HG03442 (cell line): ENCODE results near the gene GP5.

Source experiments
- ATAC-seq: cut with Tn5 transposase; IDR thresholded peaks from one replicate; pipeline ENCODE4 v1.9.1; 2021; ENCODE audit warnings: mild to moderate bottlenecking, moderate library complexity; ENCODE audit not compliant: unreplicated experiment

Gene GP5

GRCh38 chr3:194352667-194353246, 46.3 kb downstream of the GP5 start:
- no peak for ATAC-seq

DNA sequence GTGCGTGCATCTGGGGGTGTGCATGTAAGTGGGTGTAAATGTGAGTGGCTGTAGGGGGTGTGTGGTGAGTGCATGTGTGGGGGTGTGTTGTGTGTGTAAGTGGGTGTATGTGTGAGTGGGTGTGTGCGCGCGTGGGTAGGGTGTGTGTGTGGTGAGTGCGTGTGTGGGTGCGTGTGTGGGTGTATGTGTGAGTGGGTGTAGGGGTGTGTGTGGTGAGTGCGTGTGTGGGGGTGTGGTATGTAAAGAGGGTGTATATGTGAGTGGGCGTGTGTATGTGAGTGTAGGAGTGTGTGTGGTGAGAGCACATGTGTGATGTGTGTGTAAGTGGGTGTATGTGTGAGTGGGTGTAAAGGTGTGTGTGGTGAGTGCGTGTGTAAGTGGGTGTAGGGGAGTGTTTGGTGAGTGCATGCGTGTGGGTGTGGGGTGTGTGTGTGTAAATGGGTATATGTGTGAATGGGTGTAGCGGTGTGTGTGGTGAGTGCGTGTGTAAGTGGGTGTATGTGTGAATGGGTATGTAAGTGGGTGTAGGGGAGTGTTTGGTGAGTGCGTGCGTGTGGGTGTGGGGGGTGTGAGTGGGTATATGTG, 47.0 kb downstream of the GP5 start:
- no peak for ATAC-seq

GRCh38 chr3:194351080-194351672, 47.9 kb downstream of the GP5 start, which contains the start of gene CPN2:
CPN2 (minus strand) TSS chr3:194351328; CDS start chr3:194342702, 8,626 bp downstream.
- no peak for ATAC-seq

GRCh38 chr3:194350726-194351071, 48.4 kb downstream of the GP5 start:
- no peak for ATAC-seq

- no peak for ATAC-seq
Observed at GRCh38 chr3:194348354-194348753, 50.7 kb downstream of the GP5 start.

- ATAC-seq, result no peak
Observed at GRCh38 chr3:194346621-194347020, 52.4 kb downstream of the GP5 start.

- ATAC-seq, result no peak
Observed at GRCh38 chr3:194346035-194346434, 53.0 kb downstream of the GP5 start.
